Transverse colon (tissue), 3 donors: Measurements from ENCODE around the gene PHPT1.

Source experiments
- EP300 ChIP-seq: sonication (generic); formaldehyde crosslinking; IDR thresholded peaks from one replicate; pipeline ENCODE4 v1.6.1; 2017; ENCODE audit warnings: antibody characterized with exemption, low read depth
- POLR2A ChIP-seq: fragments of 450-650 bp; IDR thresholded peaks from one replicate; pipeline ENCODE4 v1.6.1; 2016; ENCODE audit warnings: antibody characterized with exemption, mild to moderate bottlenecking, moderate library complexity
- TF ChIP-seq, protein P1 (sequence below), 5 experiments: fragments of 200-600 bp in 3 of 5; fragments of 450-650 bp in 2 of 5; sonication (generic) in 3 of 5; IDR thresholded peaks; 1 replicate in 2 of 5; 2 replicates in 3 of 5; pipeline ENCODE4 v1.5.1; 2016 to 2017; ENCODE audit warnings: antibody characterized with exemption in 5 of 5, inconsistent platforms in 3 of 5, mild to moderate bottlenecking in 2 of 5, moderate library complexity in 1 of 5

DNA sequence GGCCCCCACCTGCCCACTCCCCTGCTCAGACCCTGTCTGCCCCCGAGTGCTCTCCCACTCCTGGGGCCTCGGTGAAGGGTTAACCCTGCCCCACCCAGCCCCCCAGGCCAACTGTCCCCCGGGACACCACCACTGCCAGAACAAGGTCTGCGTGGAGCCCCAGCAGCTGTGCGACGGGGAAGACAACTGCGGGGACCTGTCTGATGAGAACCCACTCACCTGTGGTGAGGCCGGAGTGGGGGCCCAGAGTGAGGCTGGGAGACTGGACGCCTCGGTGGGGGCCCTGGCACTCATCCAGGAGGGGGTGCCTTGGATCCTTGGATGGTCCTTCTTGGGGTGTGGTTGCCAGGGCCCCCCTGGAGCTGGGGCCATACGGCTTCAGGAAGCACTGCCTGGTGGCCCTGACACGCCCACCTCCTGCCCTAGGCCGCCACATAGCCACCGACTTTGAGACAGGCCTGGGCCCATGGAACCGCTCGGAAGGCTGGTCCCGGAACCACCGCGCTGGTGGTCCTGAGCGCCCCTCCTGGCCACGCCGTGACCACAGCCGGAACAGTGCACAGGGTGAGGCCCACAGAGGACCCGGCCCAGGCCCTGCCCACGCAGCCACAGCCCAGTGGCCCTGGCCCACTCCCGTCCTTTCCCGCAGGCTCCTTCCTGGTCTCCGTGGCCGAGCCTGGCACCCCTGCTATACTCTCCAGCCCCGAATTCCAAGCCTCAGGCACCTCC lies 5.1 kb downstream of the PHPT1 start:
- TF ChIP-seq, protein P1, sequence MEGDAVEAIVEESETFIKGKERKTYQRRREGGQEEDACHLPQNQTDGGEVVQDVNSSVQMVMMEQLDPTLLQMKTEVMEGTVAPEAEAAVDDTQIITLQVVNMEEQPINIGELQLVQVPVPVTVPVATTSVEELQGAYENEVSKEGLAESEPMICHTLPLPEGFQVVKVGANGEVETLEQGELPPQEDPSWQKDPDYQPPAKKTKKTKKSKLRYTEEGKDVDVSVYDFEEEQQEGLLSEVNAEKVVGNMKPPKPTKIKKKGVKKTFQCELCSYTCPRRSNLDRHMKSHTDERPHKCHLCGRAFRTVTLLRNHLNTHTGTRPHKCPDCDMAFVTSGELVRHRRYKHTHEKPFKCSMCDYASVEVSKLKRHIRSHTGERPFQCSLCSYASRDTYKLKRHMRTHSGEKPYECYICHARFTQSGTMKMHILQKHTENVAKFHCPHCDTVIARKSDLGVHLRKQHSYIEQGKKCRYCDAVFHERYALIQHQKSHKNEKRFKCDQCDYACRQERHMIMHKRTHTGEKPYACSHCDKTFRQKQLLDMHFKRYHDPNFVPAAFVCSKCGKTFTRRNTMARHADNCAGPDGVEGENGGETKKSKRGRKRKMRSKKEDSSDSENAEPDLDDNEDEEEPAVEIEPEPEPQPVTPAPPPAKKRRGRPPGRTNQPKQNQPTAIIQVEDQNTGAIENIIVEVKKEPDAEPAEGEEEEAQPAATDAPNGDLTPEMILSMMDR (IDR thresholded peaks at IDR 0.05): no peak
- TF ChIP-seq POLR2A (no peak), EP300 (no peak)
